Measurements from ENCODE around the gene BMERB1.
"Not testable (repeated sequence)": the region's sequence is repeated elsewhere in the genome, so short reads cannot be mapped to it uniquely, and the experiment has no call there.

BMERB1 gene

GRCh38 chr16:15573896-15574613 is 139.7 kb downstream of the BMERB1 start:
- not testable (repeated sequence) for H3K4me3 ChIP-seq (ENCODE audit: low read depth in 1 of 2, low read length in 2 of 2); H3K27ac ChIP-seq (ENCODE audit: low read depth, low read length); H3K9ac ChIP-seq (ENCODE audit: low read length); H3K9me3 ChIP-seq (ENCODE audit: low read length); H3K4me1 ChIP-seq (ENCODE audit: insufficient read depth, low read length); H3K27me3 ChIP-seq (ENCODE audit: control insufficient read depth in 1 of 2, insufficient read depth in 2 of 2, low read length in 2 of 2); H3K36me3 ChIP-seq (ENCODE audit: insufficient read depth, low read length)

DNA sequence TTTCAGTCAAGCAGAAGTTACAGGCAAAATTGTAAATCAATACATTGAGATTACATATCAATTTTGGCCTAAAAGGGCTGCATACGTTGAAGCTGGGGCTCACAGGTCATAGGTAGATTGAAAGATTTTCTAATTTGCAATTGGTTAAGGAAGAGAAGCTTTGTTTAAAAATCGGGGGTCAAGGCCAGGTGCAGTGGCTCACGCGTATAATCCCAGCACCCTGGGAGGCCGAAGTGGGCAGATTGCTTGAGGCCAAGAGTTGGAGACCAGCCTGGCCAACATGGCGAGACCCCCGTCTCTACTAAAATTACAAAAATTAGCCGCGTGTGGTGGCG is 140.2 kb downstream of the BMERB1 start:
- Histone ChIP-seq H3K27me3 (ENCODE audit: control insufficient read depth in 1 of 2, insufficient read depth in 2 of 2, low read length in 2 of 2) (no peaks in the 10 kb centered on the region), H3K4me1 (ENCODE audit: insufficient read depth, low read length) (no peaks in the 10 kb centered on the region), H3K27ac (ENCODE audit: low read depth, low read length) (no peak overlapping the region), H3K36me3 (ENCODE audit: insufficient read depth, low read length) (no peaks in the 10 kb centered on the region), H3K4me3 (ENCODE audit: low read depth in 1 of 2, low read length in 2 of 2) (no peak overlapping the region), H3K9me3 (ENCODE audit: low read length) (no peaks in the 10 kb centered on the region), H3K9ac (ENCODE audit: low read length) (no peak overlapping the region)

DNA sequence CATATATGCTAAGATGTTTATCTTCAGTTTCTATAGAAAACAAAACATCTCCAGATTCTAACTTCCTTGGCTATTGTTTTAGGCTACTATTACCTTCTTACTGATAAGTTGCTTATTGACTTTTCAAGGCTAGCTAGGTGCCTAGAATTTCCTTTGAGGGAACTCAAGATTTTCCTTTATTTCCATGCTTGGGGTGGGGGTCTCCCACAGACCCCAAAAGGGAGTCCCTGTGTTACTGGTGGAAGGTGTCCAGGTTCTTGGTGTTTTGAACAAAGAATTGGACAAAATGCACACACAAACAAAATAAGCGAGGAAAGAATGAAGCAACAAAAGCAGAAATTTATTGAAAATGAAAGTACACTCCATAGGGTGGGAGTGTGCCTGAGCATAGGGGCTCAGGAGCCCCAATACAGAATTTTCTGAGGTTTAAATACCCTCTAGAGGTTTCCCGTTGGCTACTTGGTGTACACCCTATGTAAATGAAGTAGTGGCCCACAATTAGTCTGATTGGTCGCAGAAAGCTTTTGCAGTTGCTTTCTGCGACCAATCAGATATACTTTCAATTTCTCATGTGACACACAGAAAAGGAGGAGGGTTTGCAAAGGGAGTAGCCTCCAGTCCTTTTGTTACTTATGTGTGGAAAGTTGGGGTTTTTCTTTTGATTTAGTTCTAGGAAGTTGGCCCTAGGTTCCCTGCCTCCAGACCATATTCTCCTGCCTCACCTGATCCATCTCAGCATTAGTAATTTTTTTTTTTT is 141.1 kb downstream of the BMERB1 start:
- H3K4me3 ChIP-seq (ENCODE audit: low read depth in 1 of 2, low read length in 2 of 2), result no peak overlapping the region
- H3K27ac ChIP-seq (ENCODE audit: low read depth, low read length), result no peak overlapping the region
- no peak overlapping the region for H3K9ac ChIP-seq (ENCODE audit: low read length)
- H3K27me3 ChIP-seq (ENCODE audit: control insufficient read depth in 1 of 2, insufficient read depth in 2 of 2, low read length in 2 of 2), result no peaks in the 10 kb centered on the region
- no peaks in the 10 kb centered on the region for H3K9me3 ChIP-seq (ENCODE audit: low read length)
- H3K4me1 ChIP-seq (ENCODE audit: insufficient read depth, low read length), result no peaks in the 10 kb centered on the region
- H3K36me3 ChIP-seq (ENCODE audit: insufficient read depth, low read length), result no peaks in the 10 kb centered on the region

- Histone ChIP-seq H3K9me3 (ENCODE audit: low read length) (no peaks in the 10 kb centered on the region), H3K27ac (ENCODE audit: low read depth, low read length) (no peak overlapping the region), H3K27me3 (ENCODE audit: control insufficient read depth in 1 of 2, insufficient read depth in 2 of 2, low read length in 2 of 2) (no peaks in the 10 kb centered on the region), H3K9ac (ENCODE audit: low read length) (no peak overlapping the region), H3K4me3 (ENCODE audit: low read depth in 1 of 2, low read length in 2 of 2) (no peak overlapping the region), H3K36me3 (ENCODE audit: insufficient read depth, low read length) (peaks cover 4% of the 10 kb centered on the region), H3K4me1 (ENCODE audit: insufficient read depth, low read length) (no peaks in the 10 kb centered on the region)
Observed at GRCh38 chr16:15576960-15577958, 142.9 kb downstream of the BMERB1 start.

DNA sequence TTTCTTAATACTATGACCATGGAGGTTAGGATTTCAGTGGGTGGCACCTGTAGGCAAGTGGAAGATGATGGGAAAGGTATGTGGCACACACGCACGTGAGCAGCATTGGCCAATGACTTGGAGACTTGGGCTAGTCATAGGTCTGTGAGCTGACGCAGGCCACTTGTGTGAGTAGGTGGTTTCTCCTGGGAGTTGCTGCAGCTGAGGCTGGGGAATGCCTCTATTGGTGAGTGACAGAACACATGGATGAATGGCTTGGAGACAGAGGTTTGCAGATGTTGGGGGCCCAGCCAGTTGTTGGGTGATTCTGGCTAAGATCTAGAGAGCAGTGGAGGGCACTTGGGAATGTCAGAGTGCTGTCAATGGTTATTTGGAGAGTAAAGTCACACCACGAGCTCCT is 144.4 kb downstream of the BMERB1 start:
- Histone ChIP-seq H3K9me3 (ENCODE audit: low read length) (no peaks in the 10 kb centered on the region), H3K27me3 (ENCODE audit: control insufficient read depth in 1 of 2, insufficient read depth in 2 of 2, low read length in 2 of 2) (no peaks in the 10 kb centered on the region), H3K27ac (ENCODE audit: low read depth, low read length) (no peak overlapping the region), H3K4me1 (ENCODE audit: insufficient read depth, low read length) (no peaks in the 10 kb centered on the region), H3K4me3 (ENCODE audit: low read depth in 1 of 2, low read length in 2 of 2) (no peak overlapping the region), H3K9ac (ENCODE audit: low read length) (no peak overlapping the region), H3K36me3 (ENCODE audit: insufficient read depth, low read length) (peaks cover 18% of the 10 kb centered on the region)

DNA sequence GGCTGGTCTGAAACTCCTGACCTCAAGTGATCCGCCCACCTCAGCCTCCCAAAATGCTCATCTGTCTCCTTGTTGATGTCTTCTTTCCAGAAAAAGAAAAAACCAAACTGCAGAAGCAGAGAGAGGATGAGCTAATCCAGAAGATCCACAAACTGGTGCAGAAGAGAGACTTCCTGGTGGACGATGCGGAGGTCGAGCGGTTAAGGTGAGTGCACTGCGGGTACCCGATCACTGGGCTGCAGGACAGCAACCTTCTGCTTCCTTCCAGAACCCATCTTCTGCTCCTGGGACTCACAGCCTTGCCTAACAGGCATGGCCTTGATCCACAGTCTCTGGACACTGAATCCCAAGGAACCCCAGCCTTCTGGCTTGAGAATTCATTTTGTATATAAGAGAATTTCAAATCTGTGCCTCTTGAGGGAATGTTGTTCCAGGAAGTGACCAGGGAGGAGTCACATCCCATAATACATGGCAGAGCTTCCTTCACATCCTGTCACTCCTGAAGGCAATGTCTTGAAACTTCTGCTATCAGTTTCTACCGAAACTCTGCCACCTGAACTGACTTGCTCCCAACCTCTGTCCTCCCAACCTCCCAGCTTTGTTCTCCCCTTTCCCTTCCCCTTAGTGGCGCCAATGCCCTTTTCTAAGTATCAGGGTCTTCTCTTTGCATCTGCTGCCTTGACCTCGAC is 146.9 kb downstream of the BMERB1 start:
- Histone ChIP-seq H3K36me3 (ENCODE audit: insufficient read depth, low read length) (peaks cover 33% of the 10 kb centered on the region), H3K4me3 (ENCODE audit: low read depth in 1 of 2, low read length in 2 of 2) (no peak overlapping the region), H3K9ac (ENCODE audit: low read length) (no peak overlapping the region), H3K27ac (ENCODE audit: low read depth, low read length) (no peak overlapping the region), H3K27me3 (ENCODE audit: control insufficient read depth in 1 of 2, insufficient read depth in 2 of 2, low read length in 2 of 2) (no peaks in the 10 kb centered on the region), H3K9me3 (ENCODE audit: low read length) (no peaks in the 10 kb centered on the region), H3K4me1 (ENCODE audit: insufficient read depth, low read length) (no peaks in the 10 kb centered on the region)

GRCh38 chr16:15583526-15583925 is 149.1 kb downstream of the BMERB1 start:
- H3K9me3 ChIP-seq (ENCODE audit: low read length), result no peaks in the 10 kb centered on the region
- H3K27ac ChIP-seq (ENCODE audit: low read depth, low read length), result no peak overlapping the region
- peaks cover 42% of the 10 kb centered on the region for H3K36me3 ChIP-seq (ENCODE audit: insufficient read depth, low read length)
- H3K4me1 ChIP-seq (ENCODE audit: insufficient read depth, low read length), result no peaks in the 10 kb centered on the region
- no peak overlapping the region for H3K4me3 ChIP-seq (ENCODE audit: low read depth in 1 of 2, low read length in 2 of 2)
- no peaks in the 10 kb centered on the region for H3K27me3 ChIP-seq (ENCODE audit: control insufficient read depth in 1 of 2, insufficient read depth in 2 of 2, low read length in 2 of 2)
- no peak overlapping the region for H3K9ac ChIP-seq (ENCODE audit: low read length)

GRCh38 chr16:15585956-15586355 is 151.6 kb downstream of the BMERB1 start:
- Histone ChIP-seq H3K4me3 (ENCODE audit: low read depth in 1 of 2, low read length in 2 of 2) (no peak overlapping the region), H3K36me3 (ENCODE audit: insufficient read depth, low read length) (peaks cover 42% of the 10 kb centered on the region), H3K4me1 (ENCODE audit: insufficient read depth, low read length) (no peaks in the 10 kb centered on the region), H3K9ac (ENCODE audit: low read length) (no peak overlapping the region), H3K9me3 (ENCODE audit: low read length) (no peaks in the 10 kb centered on the region), H3K27me3 (ENCODE audit: control insufficient read depth in 1 of 2, insufficient read depth in 2 of 2, low read length in 2 of 2) (no peaks in the 10 kb centered on the region), H3K27ac (ENCODE audit: low read depth, low read length) (no peak overlapping the region)

DNA sequence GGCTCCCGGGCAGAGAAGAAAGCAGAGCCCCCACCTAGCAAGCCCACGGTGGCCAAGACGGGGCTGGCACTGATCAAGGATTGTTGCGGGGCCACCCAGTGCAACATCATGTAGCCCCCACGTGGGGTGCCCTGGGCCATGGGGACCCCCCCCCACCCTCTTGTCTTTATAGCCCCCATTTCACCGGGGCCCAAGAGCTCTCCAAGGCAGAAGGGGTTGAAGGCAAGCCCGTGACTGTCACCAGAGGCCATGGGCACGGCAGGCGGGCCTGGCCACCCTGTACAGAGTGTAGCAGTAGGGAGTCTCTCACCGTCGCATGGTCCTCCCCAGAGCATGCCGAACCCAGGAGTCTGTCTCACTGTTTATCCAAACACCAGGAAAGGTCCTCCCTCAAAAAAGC is 152.3 kb downstream of the BMERB1 start:
- H3K9me3 ChIP-seq (ENCODE audit: low read length), result no peaks in the 10 kb centered on the region
- H3K27me3 ChIP-seq (ENCODE audit: control insufficient read depth in 1 of 2, insufficient read depth in 2 of 2, low read length in 2 of 2), result no peaks in the 10 kb centered on the region
- H3K27ac ChIP-seq (ENCODE audit: low read depth, low read length), result no peak overlapping the region
- H3K9ac ChIP-seq (ENCODE audit: low read length), result no peak overlapping the region
- H3K4me3 ChIP-seq (ENCODE audit: low read depth in 1 of 2, low read length in 2 of 2), result no peak overlapping the region
- no peaks in the 10 kb centered on the region for H3K4me1 ChIP-seq (ENCODE audit: insufficient read depth, low read length)
- H3K36me3 ChIP-seq (ENCODE audit: insufficient read depth, low read length), result peaks cover 40% of the 10 kb centered on the region

- no peak overlapping the region for H3K4me3 ChIP-seq (ENCODE audit: low read depth in 1 of 2, low read length in 2 of 2)
- peaks cover 38% of the 10 kb centered on the region for H3K36me3 ChIP-seq (ENCODE audit: insufficient read depth, low read length)
- no peak overlapping the region for H3K27ac ChIP-seq (ENCODE audit: low read depth, low read length)
- no peaks in the 10 kb centered on the region for H3K4me1 ChIP-seq (ENCODE audit: insufficient read depth, low read length)
- no peaks in the 10 kb centered on the region for H3K27me3 ChIP-seq (ENCODE audit: control insufficient read depth in 1 of 2, insufficient read depth in 2 of 2, low read length in 2 of 2)
- H3K9ac ChIP-seq (ENCODE audit: low read length), result no peak overlapping the region
- H3K9me3 ChIP-seq (ENCODE audit: low read length), result no peaks in the 10 kb centered on the region
Observed at GRCh38 chr16:15587152-15587825, 152.9 kb downstream of the BMERB1 start.
